Hematopoietic multipotent progenitor cell treated with erythropoietin and hydrocortisone succinate and interleukin-3 and kit ligand, for 8 days (in vitro differentiated cells): ENCODE measurements around the gene COL4A1.
A peak's percentile ranks its signal among the peaks of the same experiment; 100 is the strongest.

Source experiments
- DNase-seq: peaks from one replicate; pipeline ENCODE4 v3.0.0-alpha.2; 2015

COL4A1 gene

GRCh38 chr13:110186231-110186855, 120.6 kb downstream of the COL4A1 start:
- DNase-seq = no peak

- no peak for DNase-seq
These were observed 121.3 kb downstream of the COL4A1 start for GRCh38 chr13:110185696-110186095.

GRCh38 chr13:110183910-110184309, 123.0 kb downstream of the COL4A1 start:
- no peak for DNase-seq

GRCh38 chr13:110182461-110182860, 124.5 kb downstream of the COL4A1 start:
- no peak for DNase-seq

- DNase-seq = no peak
These were observed 125.0 kb downstream of the COL4A1 start for GRCh38 chr13:110182003-110182402.

- DNase-seq = no peak
These were observed 127.2 kb downstream of the COL4A1 start for GRCh38 chr13:110179857-110180147.

- no peak for DNase-seq
These were observed 127.7 kb downstream of the COL4A1 start for GRCh38 chr13:110179116-110179856.

- DNase-seq = no peak
These were observed 129.2 kb downstream of the COL4A1 start for GRCh38 chr13:110177790-110178189.

GRCh38 chr13:110176431-110176830, 130.5 kb downstream of the COL4A1 start:
- no peak for DNase-seq

- no peak for DNase-seq
These were observed 133.6 kb downstream of the COL4A1 start for GRCh38 chr13:110173247-110173818.

- no peak for DNase-seq
These were observed 136.1 kb downstream of the COL4A1 start for GRCh38 chr13:110170882-110171281.

GRCh38 chr13:110170020-110170790, 136.8 kb downstream of the COL4A1 start:
- no peak for DNase-seq

- no peak for DNase-seq
These were observed 137.7 kb downstream of the COL4A1 start for GRCh38 chr13:110168999-110169933.

- no peak for DNase-seq
These were observed 140.4 kb downstream of the COL4A1 start for GRCh38 chr13:110166598-110166997.

GRCh38 chr13:110164706-110165105, 142.3 kb downstream of the COL4A1 start:
- DNase-seq = no peak

GRCh38 chr13:110162866-110163658, 143.9 kb downstream of the COL4A1 start:
- DNase-seq = no peak

- no peak for DNase-seq
These were observed 144.9 kb downstream of the COL4A1 start for GRCh38 chr13:110162053-110162452.

GRCh38 chr13:110161112-110161882, 145.7 kb downstream of the COL4A1 start:
- peak; percentile 10 for DNase-seq

GRCh38 chr13:110158226-110158625, 148.7 kb downstream of the COL4A1 start:
- no peak for DNase-seq

- DNase-seq = no peak
These were observed 149.2 kb downstream of the COL4A1 start for GRCh38 chr13:110157718-110158117.
